Endometrial microvascular endothelial cells (primary cell): ENCODE results near the gene RCSD1. TPM values are rescaled to one million over a fixed set of nuclear protein-coding genes. Genes with fewer than 3 reads are reported as not detected.

Experiments
- in situ Hi-C: cut with HindIII; loops from 2 replicates; pipeline ENCODE4 v1.10.0; 2017; ENCODE audit warnings: low sequenced_read_pairs, low pct_unique_long_range_greater_than_20kb; ENCODE audit errors: inconsistent ontology term
- total RNA-seq: library from RNA; depleted of rRNA; stranded (reverse); fragments of >200 nt; gene quantifications from one replicate; pipeline ENCODE4 v1.2.3, GENCODE V29; 2015; ENCODE audit errors: inconsistent ontology term

Gene RCSD1
- total RNA-seq, 1 donor from 2014 or later: not detected

GRCh38 chr1:167704715-167705114 is 74.7 kb downstream of the RCSD1 start:
- in situ Hi-C loops: no loop called here

DNA sequence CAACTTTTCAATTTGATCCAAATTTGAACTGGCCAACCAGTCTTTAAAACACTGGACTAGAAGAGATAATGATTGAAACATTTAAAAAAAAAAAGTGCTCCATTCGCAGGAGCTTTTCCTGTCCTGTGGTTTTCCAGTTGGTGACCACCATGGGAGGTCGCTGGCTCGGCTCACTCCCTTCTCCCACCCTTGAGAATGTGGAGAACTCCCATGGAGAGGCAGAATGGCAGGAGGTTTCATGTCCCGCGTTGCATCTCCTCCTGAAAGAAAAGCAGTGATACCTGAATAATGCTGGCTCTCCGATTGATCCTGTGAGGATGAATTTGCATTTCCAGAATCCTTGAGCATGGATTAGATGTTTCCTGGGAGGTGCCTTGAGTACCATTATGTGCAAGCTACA is 75.2 kb downstream of the RCSD1 start:
- in situ Hi-C loops: no loop called here

DNA sequence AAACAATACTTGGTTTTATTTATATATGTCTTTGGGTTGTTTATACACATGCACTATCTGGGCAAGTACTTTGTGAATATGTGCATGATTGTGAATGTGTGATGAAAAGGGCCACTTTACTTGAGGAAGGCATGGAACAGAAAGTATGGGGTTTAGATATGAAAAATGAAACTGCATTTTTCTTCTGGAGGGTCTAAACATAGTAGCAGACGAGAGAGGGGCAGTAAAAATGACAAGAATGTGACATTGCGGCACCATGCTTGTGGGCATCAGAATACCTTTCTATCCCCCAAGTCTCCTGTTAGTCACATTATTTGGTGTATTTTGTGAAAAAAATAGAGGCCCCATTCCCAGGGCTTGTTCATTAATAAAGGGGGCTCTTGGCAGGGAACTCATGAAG is 76.3 kb downstream of the RCSD1 start:
- in situ Hi-C loops: no loop called here

- in situ Hi-C loops: no loop called here
Observed at GRCh38 chr1:167706931-167707877, 77.2 kb downstream of the RCSD1 start.

DNA sequence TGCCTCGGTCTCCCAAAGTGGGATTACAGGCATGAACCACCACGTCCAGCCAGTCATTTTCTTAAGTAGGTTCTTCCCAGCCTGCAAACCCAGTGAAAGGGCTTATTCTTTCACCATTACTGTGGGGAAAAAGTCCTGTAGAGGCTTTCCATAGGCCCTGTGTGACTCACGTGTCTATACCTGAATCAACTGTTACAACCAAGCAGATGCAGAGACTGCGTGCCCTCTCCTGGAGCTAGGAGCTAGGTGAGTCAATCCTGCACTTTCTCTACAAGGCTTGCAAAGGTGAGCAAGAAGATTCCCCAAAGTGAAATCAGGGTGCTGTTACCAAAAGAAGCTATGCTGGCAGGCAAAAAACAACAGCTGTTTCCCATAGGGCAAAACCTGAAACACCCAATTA is 77.9 kb downstream of the RCSD1 start:
- in situ Hi-C loops: no loop called here

DNA sequence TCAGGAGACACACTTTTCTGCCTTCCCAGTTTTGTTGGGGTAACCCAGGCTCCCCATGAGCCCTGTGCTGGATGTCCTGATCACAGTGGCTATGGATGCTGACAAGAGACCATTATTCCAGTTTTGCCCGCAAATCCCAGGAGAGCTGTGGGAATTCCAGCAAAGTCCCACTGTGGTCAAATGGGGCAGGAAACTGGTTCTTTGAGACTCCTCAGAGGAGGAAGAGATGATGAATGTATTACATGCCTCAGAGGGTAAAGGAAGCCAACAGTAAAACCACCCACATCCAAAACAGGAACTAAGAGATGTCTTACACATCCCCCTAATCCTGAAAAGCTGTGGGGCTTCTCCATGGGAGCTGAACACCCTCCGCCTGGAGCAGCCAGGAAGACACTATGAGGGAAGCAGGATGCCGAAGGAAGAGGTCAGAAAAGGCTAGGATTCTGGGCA is 78.9 kb downstream of the RCSD1 start:
- in situ Hi-C loops: no loop called here

DNA sequence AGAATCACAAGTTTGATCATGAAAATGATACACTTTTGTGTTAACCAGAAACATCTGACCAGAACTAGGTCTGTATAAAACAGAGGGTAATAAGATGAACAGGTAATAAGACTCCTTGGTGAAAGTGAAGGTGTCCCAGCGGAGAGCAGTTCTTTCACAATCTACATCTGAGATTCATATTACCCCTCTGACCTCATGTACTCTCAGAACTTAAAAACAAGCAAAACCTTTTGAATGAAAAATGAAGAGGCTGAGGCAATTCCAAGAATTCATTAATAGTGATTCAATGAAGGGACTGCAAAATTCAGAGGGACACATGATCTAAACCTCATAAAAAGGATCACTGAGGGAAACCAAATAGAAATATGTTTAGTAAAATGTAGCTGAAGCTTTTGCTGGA is 80.8 kb downstream of the RCSD1 start:
- in situ Hi-C loops: no loop called here

DNA sequence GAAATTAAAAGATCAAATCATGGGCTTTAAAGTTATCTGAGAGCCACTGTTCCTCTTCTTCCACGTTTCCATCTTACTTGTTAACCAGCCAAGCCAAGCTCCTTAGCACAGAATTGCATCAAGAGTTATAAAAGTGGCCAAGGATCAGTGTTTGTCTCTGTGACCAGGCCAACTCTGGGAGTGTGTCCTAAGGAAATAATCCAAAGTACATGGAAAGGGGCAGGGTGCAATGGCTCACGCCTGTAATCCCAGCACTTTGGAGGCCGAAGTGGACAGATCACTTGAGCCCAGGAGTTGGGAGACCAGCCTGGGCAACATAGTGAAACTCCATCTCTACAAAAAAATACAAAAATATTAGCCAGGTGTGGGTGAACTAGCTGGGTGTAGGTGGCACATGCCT is 81.8 kb downstream of the RCSD1 start:
- in situ Hi-C loops: no loop called here

- in situ Hi-C loops: no loop called here
Observed at GRCh38 chr1:167713330-167714081, 83.5 kb downstream of the RCSD1 start.

DNA sequence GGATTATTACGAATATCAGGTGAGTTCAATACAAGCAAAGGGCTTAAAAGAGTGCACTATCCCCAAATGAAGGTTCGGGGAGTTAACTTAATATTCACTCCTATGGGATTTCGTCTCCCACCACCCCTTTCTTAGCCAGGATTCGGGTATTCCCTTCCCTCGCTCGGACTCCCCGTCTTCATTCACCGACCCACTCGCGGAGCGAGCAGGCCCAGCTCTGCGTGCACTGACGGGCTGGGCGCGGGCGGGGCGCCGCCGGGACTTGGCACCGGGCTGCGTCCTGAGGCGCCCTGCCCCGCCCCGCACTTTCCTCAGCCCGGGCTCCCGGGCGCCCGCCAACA is 84.0 kb downstream of the RCSD1 start:
- in situ Hi-C loops: no loop called here

DNA sequence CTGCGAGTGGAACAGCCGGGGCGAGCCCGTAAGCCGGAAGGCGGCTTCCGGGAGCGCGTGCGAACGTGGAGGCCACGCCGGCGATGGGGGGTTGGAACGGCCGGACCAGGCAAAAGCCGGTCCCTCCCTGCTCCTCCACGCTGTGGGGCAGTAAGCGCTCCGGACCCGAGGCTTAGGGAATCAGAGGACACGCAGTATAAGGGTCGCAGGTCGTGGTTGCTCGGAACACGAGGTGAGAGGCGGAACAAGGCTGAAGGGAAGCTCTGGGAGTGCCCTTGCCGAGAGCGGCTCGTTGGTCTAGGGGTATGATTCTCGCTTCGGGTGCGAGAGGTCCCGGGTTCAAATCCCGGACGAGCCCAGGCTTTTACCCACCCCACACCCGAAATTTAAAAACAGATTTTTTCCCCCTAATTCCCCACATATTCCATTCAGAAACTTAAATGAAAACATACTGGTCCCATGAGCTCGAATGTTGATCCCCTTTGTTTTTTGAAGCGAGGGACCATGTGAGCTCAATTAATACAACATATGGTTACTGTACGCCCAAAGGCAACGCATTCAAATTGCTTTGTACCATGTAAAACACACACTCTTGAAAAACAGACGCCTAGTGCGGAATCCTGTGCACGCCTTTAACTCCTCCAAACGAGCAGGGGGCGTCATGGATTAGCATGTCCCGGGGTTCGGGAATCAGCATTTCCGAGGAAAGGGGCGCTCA is 84.6 kb downstream of the RCSD1 start:
- in situ Hi-C loops: no loop called here

DNA sequence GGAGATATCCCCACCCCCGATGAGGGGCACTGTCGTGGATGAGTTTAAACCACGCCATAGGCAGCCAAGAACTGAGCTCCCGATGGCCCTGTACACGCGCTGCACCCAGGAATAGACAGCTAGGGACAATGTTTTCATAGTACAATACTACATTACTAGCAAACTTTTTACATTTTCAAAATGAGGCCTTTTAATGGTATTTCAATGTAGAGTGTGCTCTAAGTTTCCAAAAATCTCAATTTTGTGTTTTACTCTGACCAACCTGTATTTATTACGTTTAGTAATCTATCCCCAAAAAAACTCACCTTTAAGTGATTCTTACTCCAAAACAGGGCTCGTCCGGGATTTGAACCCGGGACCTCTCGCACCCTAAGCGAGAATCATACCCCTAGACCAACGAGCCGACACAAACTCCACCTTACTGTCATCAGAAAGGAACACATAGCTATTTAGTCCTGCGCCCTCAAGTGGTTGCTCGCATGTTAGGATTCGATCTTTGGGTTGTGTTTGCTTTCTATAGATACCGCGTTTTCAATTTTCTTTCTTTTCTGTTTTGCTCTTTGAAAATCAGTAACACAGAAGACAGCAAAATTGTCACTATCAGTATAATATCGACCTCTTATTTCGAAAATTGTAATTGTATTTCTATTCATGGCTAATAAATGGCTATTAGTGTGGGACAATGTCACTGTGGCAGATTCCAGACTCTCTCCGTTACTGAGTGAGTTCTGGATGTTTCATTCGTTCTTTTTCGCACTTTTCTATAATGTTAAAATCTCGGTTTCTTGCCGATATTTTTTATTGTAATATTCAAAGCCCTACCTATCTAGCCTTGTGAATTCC is 85.3 kb downstream of the RCSD1 start:
- in situ Hi-C loops: no loop called here

DNA sequence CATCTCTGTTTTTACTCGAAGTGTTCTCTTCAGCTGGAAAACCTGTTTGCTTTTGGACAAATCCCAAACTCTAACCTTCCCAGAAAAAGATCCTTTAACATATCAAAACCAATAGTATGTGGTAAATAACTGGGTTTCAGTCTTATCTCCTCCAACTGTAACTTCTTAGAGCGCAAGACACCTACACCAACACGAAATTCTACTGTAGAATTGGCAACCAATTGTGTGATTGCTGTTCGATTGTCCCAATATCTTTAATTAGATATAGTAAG is 85.9 kb downstream of the RCSD1 start:
- in situ Hi-C loops: no loop called here

GRCh38 chr1:167717351-167717750 is 87.3 kb downstream of the RCSD1 start:
- in situ Hi-C loops: no loop called here

GRCh38 chr1:167718914-167719691 is 89.1 kb downstream of the RCSD1 start:
- in situ Hi-C loops: no loop called here

DNA sequence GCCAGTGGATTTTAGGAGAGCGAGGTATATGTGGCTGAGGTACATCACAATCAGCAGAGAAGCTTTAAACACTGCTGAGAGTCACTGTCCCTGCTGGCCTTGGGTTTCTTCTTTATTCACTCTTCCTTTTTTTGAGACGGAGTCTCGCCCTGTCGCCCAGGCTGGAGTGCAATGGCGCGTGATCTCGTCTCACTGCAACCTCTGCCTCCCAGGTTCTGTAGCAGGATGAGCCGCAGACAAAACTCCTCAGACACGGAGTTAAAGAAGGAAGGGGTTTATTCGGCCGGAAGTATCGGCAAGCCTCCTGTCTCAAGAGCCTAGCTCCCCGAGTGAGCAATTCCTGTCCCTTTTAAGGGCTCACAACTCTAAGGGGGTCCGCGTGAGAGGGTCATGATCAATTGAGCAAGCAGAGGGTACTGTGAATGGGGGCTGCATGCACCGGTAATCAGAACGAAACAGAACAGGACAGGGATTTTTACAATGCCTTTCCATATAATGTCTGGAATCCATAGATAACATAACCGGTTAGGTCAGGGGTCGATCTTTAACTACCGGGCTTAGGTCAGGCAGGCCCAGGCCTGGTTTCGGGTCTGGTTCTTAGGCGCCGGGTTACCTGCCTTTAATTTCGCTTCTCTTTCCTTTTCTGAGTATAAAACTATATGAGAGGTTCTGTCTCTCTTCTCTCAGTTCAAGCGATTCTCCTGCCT is 89.8 kb downstream of the RCSD1 start:
- in situ Hi-C loops: loop anchor here (10.0 kb wide), 1 partner anchor 245 kb away; no protein-coding TSS in a partner anchor

DNA sequence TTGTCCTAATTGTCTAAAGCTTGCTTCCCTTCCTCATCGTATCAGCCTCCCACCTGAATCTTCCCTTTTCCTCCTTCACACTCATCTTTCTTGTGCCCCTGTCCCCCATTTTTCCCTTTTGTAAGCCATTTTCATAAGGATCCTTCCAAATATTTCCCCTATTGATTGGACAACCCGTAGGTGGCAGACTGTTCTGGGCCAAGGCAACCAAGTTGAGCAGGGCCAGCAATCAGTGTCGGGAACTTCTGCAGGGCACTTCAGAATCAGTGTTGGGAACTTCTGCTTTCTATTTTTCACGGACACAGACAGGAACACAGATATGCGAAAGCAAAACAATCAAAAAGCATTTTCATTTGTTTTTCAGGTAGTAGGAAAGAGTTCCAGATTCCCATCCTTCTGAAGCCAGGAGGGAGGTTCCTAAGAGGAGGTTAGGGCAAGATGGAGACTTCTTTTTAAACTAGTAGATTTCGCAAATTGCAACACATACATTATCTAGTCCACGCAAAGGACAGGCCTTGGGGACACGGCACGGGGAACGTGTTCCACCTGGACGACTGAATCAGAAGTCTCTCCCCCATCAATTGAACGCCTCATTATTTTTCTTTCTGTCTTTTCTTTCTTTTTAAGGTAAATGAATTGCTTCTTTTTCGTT is 91.1 kb downstream of the RCSD1 start:
- in situ Hi-C loops: loop anchor here (10.0 kb wide), 1 partner anchor 244 kb away; no protein-coding TSS in a partner anchor
